Stimulated activated CD8-positive, alpha-beta memory T cell treated with anti-CD3 and anti-CD28 coated beads, Interleukin-7, amount 100 ng/mL, for 1 hour (primary cell): Measurements from ENCODE around the gene PPP1R8.

ENCODE experiments used
- DNase-seq, 2 donors: peaks; one replicate each; pipeline ENCODE4 v3.0.0-alpha.2; 2020; ENCODE audit warnings: low read depth in 2 of 2

The PPP1R8 gene

GRCh38 chr1:27894521-27894920 lies 63.9 kb downstream of the PPP1R8 start:
- DNase-seq: no peak
